Measurements from ENCODE around the gene LARGE1. TPM values are rescaled to one million over a fixed set of nuclear protein-coding genes. Genes with fewer than 3 reads are reported as not detected.
"Not testable (repeated sequence)": the region's sequence is repeated elsewhere in the genome, so short reads cannot be mapped to it uniquely, and the experiment has no call there.

The LARGE1 gene
- total RNA-seq, 1 experiment from 2014 or later: 2.5 TPM

DNA sequence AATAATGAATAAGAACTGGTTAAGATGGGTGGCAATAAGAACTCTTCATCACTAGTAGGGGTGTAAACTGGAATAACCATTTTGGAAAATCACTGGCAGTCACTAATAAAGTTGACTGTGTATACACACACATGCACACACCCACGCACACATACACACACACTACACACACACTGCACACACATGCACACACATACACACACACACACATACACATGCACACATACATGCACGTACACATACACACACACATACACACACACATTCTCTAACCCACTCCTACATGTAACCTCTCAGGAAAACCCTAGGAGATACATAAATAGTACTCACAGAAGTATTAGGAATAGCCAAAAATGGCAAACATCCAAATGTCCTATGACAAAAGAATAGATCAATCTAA lies 455.6 kb downstream of the LARGE1 start:
- Histone ChIP-seq H3K27me3 (ENCODE audit: control insufficient read depth, insufficient read depth, low read length) (no peaks in the 10 kb centered on the region), H3K4me1 (ENCODE audit: control insufficient read depth, insufficient read depth, low read length) (no peaks in the 10 kb centered on the region), H3K36me3 (ENCODE audit: control insufficient read depth, insufficient read depth, low read length) (no peaks in the 10 kb centered on the region), H3K27ac (ENCODE audit: low read length) (no peak overlapping the region), H3K4me3 (ENCODE audit: low read depth in 2 of 2, low read length in 2 of 2) (no peak overlapping the region), H3K9me3 (ENCODE audit: control insufficient read depth, insufficient read depth, low read depth, low read length) (0 out of 2 replicates have a peak, but pooled peaks cover 3% of the 10 kb centered on the region)
- intact Hi-C loops (cut with micrococcal nuclease; ENCODE audit: unreplicated experiment): no loop called here
- in situ Hi-C loops (cut with HindIII; ENCODE audit: low pct_unique_long_range_greater_than_20kb, low sequenced_read_pairs): no loop called here
- TF ChIP-seq TCF7L2 (IDR thresholded peaks at IDR 0.05; ENCODE audit: low read depth, low read length): no peak
- DNase-seq (ENCODE audit: low read depth, low spot score) (no peak), ATAC-seq (no peak)
- no TSS peak for BruUV-seq (replicated peaks)
- POLR2A ChIA-PET: no interaction called here
- CTCF ChIA-PET: no interaction called here

- H3K9me3 ChIP-seq (ENCODE audit: control insufficient read depth, insufficient read depth, low read depth, low read length): 0 out of 2 replicates have a peak, but pooled peaks cover 3% of the 10 kb centered on the region
- ATAC-seq (no peak), DNase-seq (ENCODE audit: low read depth, low spot score) (no peak)
- H3K4me1 ChIP-seq (ENCODE audit: control insufficient read depth, insufficient read depth, low read length): no peaks in the 10 kb centered on the region
- ChIA-PET POLR2A (no interaction called here), CTCF (no interaction called here)
- intact Hi-C loops (cut with micrococcal nuclease; ENCODE audit: unreplicated experiment): no loop called here
- H3K36me3 ChIP-seq (ENCODE audit: control insufficient read depth, insufficient read depth, low read length): no peaks in the 10 kb centered on the region
- BruUV-seq (replicated peaks): no TSS peak
- in situ Hi-C loops (cut with HindIII; ENCODE audit: low pct_unique_long_range_greater_than_20kb, low sequenced_read_pairs): no loop called here
- no peak overlapping the region for H3K4me3 ChIP-seq (ENCODE audit: low read depth in 2 of 2, low read length in 2 of 2)
- H3K27me3 ChIP-seq (ENCODE audit: control insufficient read depth, insufficient read depth, low read length): no peaks in the 10 kb centered on the region
- TF ChIP-seq, protein P1, sequence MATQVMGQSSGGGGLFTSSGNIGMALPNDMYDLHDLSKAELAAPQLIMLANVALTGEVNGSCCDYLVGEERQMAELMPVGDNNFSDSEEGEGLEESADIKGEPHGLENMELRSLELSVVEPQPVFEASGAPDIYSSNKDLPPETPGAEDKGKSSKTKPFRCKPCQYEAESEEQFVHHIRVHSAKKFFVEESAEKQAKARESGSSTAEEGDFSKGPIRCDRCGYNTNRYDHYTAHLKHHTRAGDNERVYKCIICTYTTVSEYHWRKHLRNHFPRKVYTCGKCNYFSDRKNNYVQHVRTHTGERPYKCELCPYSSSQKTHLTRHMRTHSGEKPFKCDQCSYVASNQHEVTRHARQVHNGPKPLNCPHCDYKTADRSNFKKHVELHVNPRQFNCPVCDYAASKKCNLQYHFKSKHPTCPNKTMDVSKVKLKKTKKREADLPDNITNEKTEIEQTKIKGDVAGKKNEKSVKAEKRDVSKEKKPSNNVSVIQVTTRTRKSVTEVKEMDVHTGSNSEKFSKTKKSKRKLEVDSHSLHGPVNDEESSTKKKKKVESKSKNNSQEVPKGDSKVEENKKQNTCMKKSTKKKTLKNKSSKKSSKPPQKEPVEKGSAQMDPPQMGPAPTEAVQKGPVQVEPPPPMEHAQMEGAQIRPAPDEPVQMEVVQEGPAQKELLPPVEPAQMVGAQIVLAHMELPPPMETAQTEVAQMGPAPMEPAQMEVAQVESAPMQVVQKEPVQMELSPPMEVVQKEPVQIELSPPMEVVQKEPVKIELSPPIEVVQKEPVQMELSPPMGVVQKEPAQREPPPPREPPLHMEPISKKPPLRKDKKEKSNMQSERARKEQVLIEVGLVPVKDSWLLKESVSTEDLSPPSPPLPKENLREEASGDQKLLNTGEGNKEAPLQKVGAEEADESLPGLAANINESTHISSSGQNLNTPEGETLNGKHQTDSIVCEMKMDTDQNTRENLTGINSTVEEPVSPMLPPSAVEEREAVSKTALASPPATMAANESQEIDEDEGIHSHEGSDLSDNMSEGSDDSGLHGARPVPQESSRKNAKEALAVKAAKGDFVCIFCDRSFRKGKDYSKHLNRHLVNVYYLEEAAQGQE (IDR thresholded peaks at IDR 0.05; ENCODE audit: insufficient read depth in 1 of 2, low read depth in 2 of 2, low read length in 1 of 2): no peak
- TF ChIP-seq, protein P2, sequence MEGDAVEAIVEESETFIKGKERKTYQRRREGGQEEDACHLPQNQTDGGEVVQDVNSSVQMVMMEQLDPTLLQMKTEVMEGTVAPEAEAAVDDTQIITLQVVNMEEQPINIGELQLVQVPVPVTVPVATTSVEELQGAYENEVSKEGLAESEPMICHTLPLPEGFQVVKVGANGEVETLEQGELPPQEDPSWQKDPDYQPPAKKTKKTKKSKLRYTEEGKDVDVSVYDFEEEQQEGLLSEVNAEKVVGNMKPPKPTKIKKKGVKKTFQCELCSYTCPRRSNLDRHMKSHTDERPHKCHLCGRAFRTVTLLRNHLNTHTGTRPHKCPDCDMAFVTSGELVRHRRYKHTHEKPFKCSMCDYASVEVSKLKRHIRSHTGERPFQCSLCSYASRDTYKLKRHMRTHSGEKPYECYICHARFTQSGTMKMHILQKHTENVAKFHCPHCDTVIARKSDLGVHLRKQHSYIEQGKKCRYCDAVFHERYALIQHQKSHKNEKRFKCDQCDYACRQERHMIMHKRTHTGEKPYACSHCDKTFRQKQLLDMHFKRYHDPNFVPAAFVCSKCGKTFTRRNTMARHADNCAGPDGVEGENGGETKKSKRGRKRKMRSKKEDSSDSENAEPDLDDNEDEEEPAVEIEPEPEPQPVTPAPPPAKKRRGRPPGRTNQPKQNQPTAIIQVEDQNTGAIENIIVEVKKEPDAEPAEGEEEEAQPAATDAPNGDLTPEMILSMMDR (IDR thresholded peaks at IDR 0.05): no peak
- no peak for TF ChIP-seq POLR2AphosphoS5 (IDR thresholded peaks at IDR 0.05; ENCODE audit: low read depth, low read length)
- TF ChIP-seq TCF7L2 (IDR thresholded peaks at IDR 0.05; ENCODE audit: low read depth, low read length): no peak
- no peak for TF ChIP-seq SIN3A (IDR thresholded peaks at IDR 0.05; ENCODE audit: borderline replicate concordance, insufficient read depth, low read depth, low read length)
- H3K27ac ChIP-seq (ENCODE audit: low read length): no peak overlapping the region
These were observed 458.4 kb downstream of the LARGE1 start for GRCh38 chr22:33461698-33462434.

- H3K4me3 ChIP-seq (ENCODE audit: low read depth in 2 of 2, low read length in 2 of 2); intact Hi-C loops (cut with micrococcal nuclease; ENCODE audit: unreplicated experiment); H3K9me3 ChIP-seq (ENCODE audit: control insufficient read depth, insufficient read depth, low read depth, low read length); in situ Hi-C loops (cut with HindIII; ENCODE audit: low pct_unique_long_range_greater_than_20kb, low sequenced_read_pairs); CTCF ChIA-PET; H3K4me1 ChIP-seq (ENCODE audit: control insufficient read depth, insufficient read depth, low read length); POLR2A ChIA-PET; DNase-seq (ENCODE audit: low read depth, low spot score); H3K27me3 ChIP-seq (ENCODE audit: control insufficient read depth, insufficient read depth, low read length); H3K27ac ChIP-seq (ENCODE audit: low read length); BruUV-seq (replicated peaks); ATAC-seq; H3K36me3 ChIP-seq (ENCODE audit: control insufficient read depth, insufficient read depth, low read length): not testable (repeated sequence)
These were observed 459.0 kb downstream of the LARGE1 start for GRCh38 chr22:33461245-33461644.

Measured in Panc1 (cell line).